HEK293 (cell line): ENCODE measurements around the gene CPXM2.

Source experiments
- CTCF ChIA-PET: fragments of 350-600 bp; formaldehyde crosslinking; extraction: SDS; loops from one replicate; lab custom pipeline; 2021; ENCODE audit warnings: antibody characterized with exemption; lab: Yijun Ruan, JAX
- POLR2A ChIA-PET: fragments of 300-600 bp; formaldehyde crosslinking; extraction: SDS; loops from one replicate; lab custom pipeline; 2020; ENCODE audit warnings: antibody characterized with exemption, inconsistent platforms; lab: Yijun Ruan, JAX
- H3K27ac ChIP-seq: fragments of 200-500 bp; sonication (Bioruptor generic); 2 replicates; pipeline ENCODE4 v1.5.1; 2014; ENCODE audit warnings: low read depth, low read length, control low read depth, inconsistent platforms; ENCODE audit errors: extremely low read depth
- H3K36me3 ChIP-seq, 2 experiments: fragments of 200-500 bp in 1 of 2; sonication (Bioruptor generic) in 1 of 2; 1 replicate in 1 of 2; 2 replicates in 1 of 2; pipeline ENCODE4 v1.5.1; 2014 to 2017; ENCODE audit warnings: inconsistent platforms in 2 of 2, low read length in 2 of 2; ENCODE audit not compliant: control insufficient read depth in 2 of 2, insufficient read depth in 1 of 2
- H3K4me1 ChIP-seq: fragments of 200-500 bp; sonication (Bioruptor generic); 2 replicates; pipeline ENCODE4 v1.5.1; 2014; ENCODE audit warnings: mild to moderate bottlenecking, low read length, inconsistent platforms; ENCODE audit not compliant: control insufficient read depth, insufficient read depth
- H3K4me3 ChIP-seq: 2 replicates; pipeline ENCODE4 v1.5.1; 2011; ENCODE audit warnings: low read depth, mild to moderate bottlenecking, control low read depth, low read length, moderate library complexity
- H3K9me3 ChIP-seq: fragments of 200-500 bp; sonication (Bioruptor generic); 2 replicates; pipeline ENCODE4 v1.5.1; 2014; ENCODE audit warnings: low read depth, low read length, inconsistent platforms; ENCODE audit not compliant: control insufficient read depth, insufficient read depth
- HOXA7 ChIP-seq: sonication (generic); formaldehyde crosslinking; IDR thresholded peaks from 2 replicates; pipeline ENCODE4 v1.8.1; 2022; ENCODE audit warnings: missing genetic modification reagents, borderline replicate concordance
- KLF1 ChIP-seq: fragments of 450-650 bp; formaldehyde crosslinking; IDR thresholded peaks from 2 replicates; pipeline ENCODE4 v1.5.1; 2016; ENCODE audit warnings: missing biosample characterization, missing genetic modification characterization
- OSR2 ChIP-seq: fragments of 450-650 bp; formaldehyde crosslinking; IDR thresholded peaks from 2 replicates; pipeline ENCODE4 v1.5.1; 2016; ENCODE audit warnings: missing biosample characterization, missing genetic modification characterization
- REPIN1 ChIP-seq: fragments of 450-650 bp; formaldehyde crosslinking; IDR thresholded peaks from 2 replicates; pipeline ENCODE4 v1.5.1; 2017; ENCODE audit warnings: missing biosample characterization, missing genetic modification characterization, low read depth
- SP3 ChIP-seq: fragments of 450-650 bp; formaldehyde crosslinking; IDR thresholded peaks from 2 replicates; pipeline ENCODE4 v1.5.1; 2016; ENCODE audit warnings: missing biosample characterization, missing genetic modification characterization
- TRIM28 ChIP-seq: IDR thresholded peaks from 2 replicates; pipeline ENCODE4 v1.6.1; 2011; ENCODE audit warnings: low read length, control low read depth, borderline replicate concordance
- YY1 ChIP-seq: fragments of 450-650 bp; formaldehyde crosslinking; IDR thresholded peaks from 2 replicates; pipeline ENCODE4 v1.5.1; 2018; ENCODE audit warnings: missing biosample characterization, missing genetic modification characterization
- ZFP69B ChIP-seq: fragments of 450-650 bp; formaldehyde crosslinking; IDR thresholded peaks from 2 replicates; pipeline ENCODE4 v1.5.1; 2016; ENCODE audit warnings: missing biosample characterization, missing genetic modification characterization
- ZNF112 ChIP-seq: fragments of 450-650 bp; formaldehyde crosslinking; IDR thresholded peaks from 2 replicates; pipeline ENCODE4 v1.5.0; 2017; ENCODE audit warnings: missing biosample characterization, missing genetic modification characterization
- ZNF16 ChIP-seq: fragments of 450-650 bp; formaldehyde crosslinking; IDR thresholded peaks from 2 replicates; pipeline ENCODE4 v1.5.1; 2016; ENCODE audit warnings: low read depth, missing biosample characterization, missing genetic modification characterization
- ZNF223 ChIP-seq: fragments of 450-650 bp; formaldehyde crosslinking; IDR thresholded peaks from 2 replicates; pipeline ENCODE4 v1.5.1; 2016; ENCODE audit warnings: missing biosample characterization, missing genetic modification characterization
- ZNF239 ChIP-seq: fragments of 450-650 bp; formaldehyde crosslinking; IDR thresholded peaks from 2 replicates; pipeline ENCODE4 v1.5.1; 2016; ENCODE audit warnings: missing biosample characterization, missing genetic modification characterization
- ZNF24 ChIP-seq: fragments of 450-650 bp; formaldehyde crosslinking; IDR thresholded peaks from 2 replicates; pipeline ENCODE4 v1.5.1; 2016; ENCODE audit warnings: missing biosample characterization, missing genetic modification characterization
- ZNF324 ChIP-seq: fragments of 450-650 bp; formaldehyde crosslinking; IDR thresholded peaks from 2 replicates; pipeline ENCODE4 v1.5.1; 2016; ENCODE audit warnings: missing biosample characterization, missing genetic modification characterization
- ZNF391 ChIP-seq: fragments of 450-650 bp; formaldehyde crosslinking; IDR thresholded peaks from 2 replicates; pipeline ENCODE4 v1.5.1; 2016; ENCODE audit warnings: low read depth, missing biosample characterization, missing genetic modification characterization, borderline replicate concordance
- ZNF394 ChIP-seq: fragments of 450-650 bp; formaldehyde crosslinking; IDR thresholded peaks from 2 replicates; pipeline ENCODE4 v1.5.1; 2016; ENCODE audit warnings: missing biosample characterization, missing genetic modification characterization, mild to moderate bottlenecking, moderate library complexity, borderline replicate concordance
- ZNF423 ChIP-seq: fragments of 450-650 bp; formaldehyde crosslinking; IDR thresholded peaks from 2 replicates; pipeline ENCODE4 v1.5.1; 2016; ENCODE audit warnings: missing biosample characterization, missing genetic modification characterization
- ZNF548 ChIP-seq: fragments of 450-650 bp; formaldehyde crosslinking; IDR thresholded peaks from 2 replicates; pipeline ENCODE4 v1.5.1; 2016; ENCODE audit warnings: missing biosample characterization, missing genetic modification characterization
- ZNF621 ChIP-seq: fragments of 450-650 bp; formaldehyde crosslinking; IDR thresholded peaks from 2 replicates; pipeline ENCODE4 v1.5.1; 2017; ENCODE audit warnings: missing biosample characterization, missing genetic modification characterization
- ZNF701 ChIP-seq: fragments of 450-650 bp; formaldehyde crosslinking; IDR thresholded peaks from 2 replicates; pipeline ENCODE4 v1.5.1; 2016; ENCODE audit warnings: missing biosample characterization, missing genetic modification characterization
- ZNF837 ChIP-seq: fragments of 450-650 bp; formaldehyde crosslinking; IDR thresholded peaks from 2 replicates; pipeline ENCODE4 v1.5.1; 2016; ENCODE audit warnings: missing biosample characterization, missing genetic modification characterization
- ZNF843 ChIP-seq: fragments of 450-650 bp; formaldehyde crosslinking; IDR thresholded peaks from 2 replicates; pipeline ENCODE4 v1.5.1; 2016; ENCODE audit warnings: missing biosample characterization, missing genetic modification characterization
- ZSCAN30 ChIP-seq: fragments of 450-650 bp; IDR thresholded peaks from 2 replicates; pipeline ENCODE4 v1.5.1; 2018; ENCODE audit warnings: missing biosample characterization, mild to moderate bottlenecking, missing genetic modification characterization, moderate library complexity
- TF ChIP-seq, protein P1 (sequence below): fragments of 450-650 bp; formaldehyde crosslinking; IDR thresholded peaks from 2 replicates; pipeline ENCODE4 v1.5.1; 2016; ENCODE audit warnings: missing biosample characterization, missing genetic modification characterization, low read depth
- TF ChIP-seq, protein P2 (sequence below): fragments of 450-650 bp; formaldehyde crosslinking; IDR thresholded peaks from 2 replicates; pipeline ENCODE4 v1.5.1; 2016; ENCODE audit warnings: missing biosample characterization, missing genetic modification characterization
- TF ChIP-seq, protein P3 (sequence below): fragments of 450-650 bp; formaldehyde crosslinking; IDR thresholded peaks from 2 replicates; pipeline ENCODE4 v1.5.1; 2016; ENCODE audit warnings: missing biosample characterization, missing genetic modification characterization
- TF ChIP-seq, protein P4 (sequence below): fragments of 450-650 bp; formaldehyde crosslinking; IDR thresholded peaks from 2 replicates; pipeline ENCODE4 v1.5.1; 2016; ENCODE audit warnings: missing biosample characterization, missing genetic modification characterization

The CPXM2 gene

DNA sequence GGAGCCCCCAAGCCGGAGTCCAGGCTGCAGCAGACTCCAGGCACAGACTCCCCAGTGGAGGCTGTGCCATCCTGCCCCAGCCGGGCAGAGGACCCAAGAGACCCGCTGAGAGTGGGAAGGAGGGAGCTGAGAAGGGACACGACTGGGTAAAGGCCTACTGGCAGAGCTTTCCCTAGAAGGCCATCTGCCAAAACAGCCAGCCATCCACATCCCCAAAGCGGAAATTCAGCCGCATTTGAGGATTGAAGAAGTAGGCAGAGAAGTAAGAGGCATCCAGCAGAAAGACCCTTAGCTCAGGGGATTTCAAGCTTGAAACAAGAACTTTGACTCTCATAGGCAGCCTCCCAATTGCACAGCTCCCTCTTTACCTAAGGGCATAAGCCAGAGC, 857 bp downstream of the CPXM2 start:
- ChIA-PET CTCF (no interaction called here), POLR2A (interaction anchor here (0.5 kb wide), 1 partner anchor 15 kb away, joined by 3 read pairs; no protein-coding TSS in a partner anchor)
- no peak overlapping the region for H3K4me3 ChIP-seq
- H3K36me3 ChIP-seq = no peaks in the 10 kb centered on the region
- H3K4me1 ChIP-seq = no peaks in the 10 kb centered on the region
- H3K27ac ChIP-seq = no peak overlapping the region
- H3K9me3 ChIP-seq = no peaks in the 10 kb centered on the region
- no peak for TF ChIP-seq OSR2 (tag by site-specific recombination)

DNA sequence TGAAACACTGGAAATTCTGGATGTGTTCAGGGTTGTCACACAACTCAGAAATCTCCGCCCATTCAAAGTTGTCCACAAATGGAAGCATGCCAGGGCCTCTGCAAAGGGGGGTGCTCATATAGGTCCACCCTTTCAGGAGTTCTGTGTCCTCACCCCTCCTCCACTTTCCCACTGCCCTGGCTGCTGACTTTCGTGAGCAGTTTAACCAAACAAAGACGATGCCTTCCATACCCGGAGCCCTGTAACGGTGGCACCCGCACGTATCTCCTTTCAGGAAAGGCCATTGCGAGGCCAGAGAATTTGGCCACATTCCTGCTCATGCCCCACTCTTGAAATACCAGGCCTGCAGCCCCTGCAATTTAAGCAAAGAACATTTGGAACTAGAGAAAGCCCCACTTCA, 1.4 kb downstream of the CPXM2 start:
- no peaks in the 10 kb centered on the region for H3K9me3 ChIP-seq
- H3K36me3 ChIP-seq = no peaks in the 10 kb centered on the region
- no peak for TF ChIP-seq ZNF16 (tag by site-specific recombination)
- no peak for TF ChIP-seq ZNF239
- TF ChIP-seq ZNF843 (tag by site-specific recombination) = no peak
- TF ChIP-seq, protein P1, sequence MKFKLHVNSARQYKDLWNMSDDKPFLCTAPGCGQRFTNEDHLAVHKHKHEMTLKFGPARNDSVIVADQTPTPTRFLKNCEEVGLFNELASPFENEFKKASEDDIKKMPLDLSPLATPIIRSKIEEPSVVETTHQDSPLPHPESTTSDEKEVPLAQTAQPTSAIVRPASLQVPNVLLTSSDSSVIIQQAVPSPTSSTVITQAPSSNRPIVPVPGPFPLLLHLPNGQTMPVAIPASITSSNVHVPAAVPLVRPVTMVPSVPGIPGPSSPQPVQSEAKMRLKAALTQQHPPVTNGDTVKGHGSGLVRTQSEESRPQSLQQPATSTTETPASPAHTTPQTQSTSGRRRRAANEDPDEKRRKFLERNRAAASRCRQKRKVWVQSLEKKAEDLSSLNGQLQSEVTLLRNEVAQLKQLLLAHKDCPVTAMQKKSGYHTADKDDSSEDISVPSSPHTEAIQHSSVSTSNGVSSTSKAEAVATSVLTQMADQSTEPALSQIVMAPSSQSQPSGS = no peak
- no peak for TF ChIP-seq ZNF837 (tag by site-specific recombination)
- no peak for TF ChIP-seq TRIM28
- TF ChIP-seq ZNF24 = no peak
- TF ChIP-seq REPIN1 (tag by site-specific recombination) = no peak
- TF ChIP-seq, protein P2, sequence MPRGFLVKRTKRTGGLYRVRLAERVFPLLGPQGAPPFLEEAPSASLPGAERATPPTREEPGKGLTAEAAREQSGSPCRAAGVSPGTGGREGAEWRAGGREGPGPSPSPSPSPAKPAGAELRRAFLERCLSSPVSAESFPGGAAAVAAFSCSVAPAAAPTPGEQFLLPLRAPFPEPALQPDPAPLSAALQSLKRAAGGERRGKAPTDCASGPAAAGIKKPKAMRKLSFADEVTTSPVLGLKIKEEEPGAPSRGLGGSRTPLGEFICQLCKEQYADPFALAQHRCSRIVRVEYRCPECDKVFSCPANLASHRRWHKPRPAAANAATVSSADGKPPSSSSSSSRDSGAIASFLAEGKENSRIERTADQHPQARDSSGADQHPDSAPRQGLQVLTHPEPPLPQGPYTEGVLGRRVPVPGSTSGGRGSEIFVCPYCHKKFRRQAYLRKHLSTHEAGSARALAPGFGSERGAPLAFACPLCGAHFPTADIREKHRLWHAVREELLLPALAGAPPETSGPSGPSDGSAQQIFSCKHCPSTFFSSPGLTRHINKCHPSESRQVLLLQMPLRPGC = no peak
- no peak for TF ChIP-seq ZNF548 (tag by site-specific recombination)
- no peak for TF ChIP-seq ZNF112 (tag by site-specific recombination)
- no peak for TF ChIP-seq YY1
- no peak for TF ChIP-seq ZSCAN30 (tag by site-specific recombination)
- no peak for TF ChIP-seq ZNF324
- no peak overlapping the region for H3K4me3 ChIP-seq
- no peak overlapping the region for H3K27ac ChIP-seq
- CTCF ChIA-PET = no interaction called here
- POLR2A ChIA-PET = interaction anchor here (0.5 kb wide), 1 partner anchor 15 kb away, joined by 3 read pairs; no protein-coding TSS in a partner anchor
- H3K4me1 ChIP-seq = no peaks in the 10 kb centered on the region

DNA sequence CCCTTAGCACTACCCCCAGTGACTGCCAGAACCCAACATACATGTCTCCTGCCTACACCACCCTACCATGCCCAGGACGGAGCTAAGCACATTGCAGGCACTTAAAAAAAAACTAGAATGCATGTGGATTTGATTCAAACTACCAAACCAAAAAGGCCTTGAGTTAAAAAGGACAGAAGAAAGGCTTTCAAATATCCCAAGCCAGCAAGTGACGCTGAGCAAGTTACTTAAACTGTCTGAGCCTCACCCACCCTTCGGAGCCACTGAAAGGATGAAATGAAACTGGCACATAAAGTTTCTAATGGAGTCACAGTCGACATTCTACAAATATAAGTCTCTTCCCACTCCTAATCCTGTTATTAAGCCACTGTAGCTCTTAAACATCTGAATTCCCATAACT, 1.8 kb downstream of the CPXM2 start:
- H3K4me1 ChIP-seq = no peaks in the 10 kb centered on the region
- CTCF ChIA-PET = no interaction called here
- POLR2A ChIA-PET = no interaction called here
- H3K9me3 ChIP-seq = no peaks in the 10 kb centered on the region
- H3K36me3 ChIP-seq = no peaks in the 10 kb centered on the region
- H3K27ac ChIP-seq = no peak overlapping the region
- TF ChIP-seq SP3 (tag by site-specific recombination) (no peak), HOXA7 (no peak), ZNF701 (tag by site-specific recombination) (no peak), ZNF391 (tag by site-specific recombination) (no peak), ZNF223 (no peak), ZFP69B (tag by site-specific recombination) (no peak), ZNF423 (tag by site-specific recombination) (no peak), ZNF621 (tag by site-specific recombination) (no peak), ZNF24 (no peak), KLF1 (tag by site-specific recombination) (no peak), ZNF394 (tag by site-specific recombination) (no peak)
- TF ChIP-seq, protein P3, sequence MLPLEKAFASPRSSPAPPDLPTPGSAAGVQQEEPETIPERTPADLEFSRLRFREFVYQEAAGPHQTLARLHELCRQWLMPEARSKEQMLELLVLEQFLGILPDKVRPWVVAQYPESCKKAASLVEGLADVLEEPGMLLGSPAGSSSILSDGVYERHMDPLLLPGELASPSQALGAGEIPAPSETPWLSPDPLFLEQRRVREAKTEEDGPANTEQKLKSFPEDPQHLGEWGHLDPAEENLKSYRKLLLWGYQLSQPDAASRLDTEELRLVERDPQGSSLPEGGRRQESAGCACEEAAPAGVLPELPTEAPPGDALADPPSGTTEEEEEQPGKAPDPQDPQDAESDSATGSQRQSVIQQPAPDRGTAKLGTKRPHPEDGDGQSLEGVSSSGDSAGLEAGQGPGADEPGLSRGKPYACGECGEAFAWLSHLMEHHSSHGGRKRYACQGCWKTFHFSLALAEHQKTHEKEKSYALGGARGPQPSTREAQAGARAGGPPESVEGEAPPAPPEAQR (tag by site-specific recombination) = no peak
- TF ChIP-seq, protein P4, sequence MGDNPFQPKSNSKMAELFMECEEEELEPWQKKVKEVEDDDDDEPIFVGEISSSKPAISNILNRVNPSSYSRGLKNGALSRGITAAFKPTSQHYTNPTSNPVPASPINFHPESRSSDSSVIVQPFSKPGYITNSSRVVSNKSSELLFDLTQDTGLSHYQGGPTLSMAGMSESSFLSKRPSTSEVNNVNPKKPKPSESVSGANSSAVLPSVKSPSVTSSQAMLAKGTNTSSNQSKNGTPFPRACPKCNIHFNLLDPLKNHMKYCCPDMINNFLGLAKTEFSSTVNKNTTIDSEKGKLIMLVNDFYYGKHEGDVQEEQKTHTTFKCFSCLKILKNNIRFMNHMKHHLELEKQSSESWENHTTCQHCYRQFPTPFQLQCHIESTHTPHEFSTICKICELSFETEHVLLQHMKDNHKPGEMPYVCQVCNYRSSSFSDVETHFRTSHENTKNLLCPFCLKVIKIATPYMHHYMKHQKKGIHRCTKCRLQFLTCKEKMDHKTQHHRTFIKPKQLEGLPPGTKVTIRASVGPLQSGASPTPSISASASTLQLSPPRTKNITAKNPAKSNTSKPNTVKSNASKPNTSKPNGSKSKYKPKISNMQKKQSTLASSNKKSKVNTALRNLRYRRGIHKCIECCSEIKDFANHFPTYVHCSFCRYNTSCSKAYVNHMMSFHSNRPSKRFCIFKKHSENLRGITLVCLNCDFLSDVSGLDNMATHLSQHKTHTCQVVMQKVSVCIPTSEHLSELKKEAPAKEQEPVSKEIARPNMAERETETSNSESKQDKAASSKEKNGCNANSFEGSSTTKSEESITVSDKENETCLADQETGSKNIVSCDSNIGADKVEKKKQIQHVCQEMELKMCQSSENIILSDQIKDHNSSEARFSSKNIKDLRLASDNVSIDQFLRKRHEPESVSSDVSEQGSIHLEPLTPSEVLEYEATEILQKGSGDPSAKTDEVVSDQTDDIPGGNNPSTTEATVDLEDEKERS (tag by site-specific recombination) = no peak
- TF ChIP-seq, all 188 proteins: peak for 0
- H3K4me3 ChIP-seq = no peak overlapping the region
